Activated T-helper 17 cell treated with anti-CD3 and anti-CD28 coated beads, Interleukin-2, amount 50 U/mL, for 72 hours (primary cell): ENCODE data around the gene RABGAP1L. TPM values are rescaled to one million over a fixed set of nuclear protein-coding genes. Genes with fewer than 3 reads are reported as not detected.
"Not testable (repeated sequence)": the region's sequence is repeated elsewhere in the genome, so short reads cannot be mapped to it uniquely, and the experiment has no call there.

Experiments used
- ATAC-seq: fragments of 150-1000 bp; cut with Tn5 transposase; replicated peaks from 2 replicates; pipeline ENCODE4 v1.10.0; 2021; ENCODE audit warnings: mild to moderate bottlenecking, moderate library complexity
- H3K27ac Mint-ChIP-seq: one replicate; pipeline ENCODE4 v1.8.0; 2022; ENCODE audit warnings: mixed read lengths
- H3K27me3 Mint-ChIP-seq: one replicate; pipeline ENCODE4 v1.8.0; 2022; ENCODE audit warnings: mixed read lengths
- H3K36me3 Mint-ChIP-seq: one replicate; pipeline ENCODE4 v1.8.0; 2022; ENCODE audit warnings: low read depth, mild to moderate bottlenecking, mixed read lengths
- H3K4me1 Mint-ChIP-seq: one replicate; pipeline ENCODE4 v1.8.0; 2022; ENCODE audit warnings: mixed read lengths
- H3K4me3 Mint-ChIP-seq: one replicate; pipeline ENCODE4 v1.8.0; 2022; ENCODE audit warnings: mild to moderate bottlenecking, mixed read lengths
- H3K9me3 Mint-ChIP-seq: one replicate; pipeline ENCODE4 v1.8.0; 2022; ENCODE audit warnings: mixed read lengths
- total RNA-seq, 2 donors: library from RNA; stranded (reverse); gene quantifications; one replicate each; pipeline ENCODE4 v1.2.3, GENCODE V29; 2022

The RABGAP1L gene
- total RNA-seq, 2 donors from 2014 or later: 38.4 to 54.1 TPM

DNA sequence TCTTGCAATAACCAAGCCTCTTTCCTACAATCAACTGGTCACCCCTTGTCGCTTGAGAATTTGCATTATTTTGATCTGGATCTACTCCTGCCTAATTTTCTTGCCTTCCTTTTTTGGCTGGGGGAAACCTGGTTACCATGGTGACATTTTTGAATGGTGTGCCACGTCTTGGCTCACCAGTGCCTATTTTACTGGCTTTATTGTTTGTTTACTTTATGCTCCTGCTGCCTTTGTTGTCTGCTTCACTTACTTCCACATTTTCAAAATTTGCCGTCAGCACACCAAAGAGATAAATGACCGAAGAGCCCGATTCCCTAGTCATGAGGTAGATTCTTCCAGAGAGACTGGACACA, 289.2 kb downstream of the RABGAP1L start:
- no peak overlapping the region for H3K4me3 Mint-ChIP-seq
- H3K4me1 Mint-ChIP-seq: no peaks in the 10 kb centered on the region
- no peak for ATAC-seq
- H3K27ac Mint-ChIP-seq: no peak overlapping the region
- peaks cover 9% of the 10 kb centered on the region for H3K36me3 Mint-ChIP-seq
- no peaks in the 10 kb centered on the region for H3K9me3 Mint-ChIP-seq
- H3K27me3 Mint-ChIP-seq: no peaks in the 10 kb centered on the region

DNA sequence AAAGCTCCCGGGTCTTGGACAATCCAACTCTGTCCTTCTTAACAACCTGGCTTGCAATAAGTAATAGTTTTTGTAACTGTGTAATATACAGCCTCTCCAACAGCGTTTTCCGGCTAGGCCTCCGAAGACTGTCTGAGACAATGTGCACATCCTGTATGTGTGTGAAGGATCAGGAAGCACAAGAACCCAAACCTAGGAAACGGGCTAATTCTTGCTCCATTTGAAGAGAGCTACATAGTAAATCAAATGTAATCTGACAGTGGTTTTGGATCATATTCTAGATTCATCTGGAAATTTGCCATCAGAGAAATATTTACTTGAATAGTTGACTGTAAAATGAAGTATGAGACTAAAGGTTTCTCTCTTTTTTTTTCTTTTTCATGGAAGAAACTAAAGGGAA, 289.7 kb downstream of the RABGAP1L start:
- H3K27ac Mint-ChIP-seq: no peak overlapping the region
- peaks cover 9% of the 10 kb centered on the region for H3K36me3 Mint-ChIP-seq
- no peak for ATAC-seq
- no peaks in the 10 kb centered on the region for H3K9me3 Mint-ChIP-seq
- H3K27me3 Mint-ChIP-seq: no peaks in the 10 kb centered on the region
- H3K4me3 Mint-ChIP-seq: no peak overlapping the region
- H3K4me1 Mint-ChIP-seq: no peaks in the 10 kb centered on the region

DNA sequence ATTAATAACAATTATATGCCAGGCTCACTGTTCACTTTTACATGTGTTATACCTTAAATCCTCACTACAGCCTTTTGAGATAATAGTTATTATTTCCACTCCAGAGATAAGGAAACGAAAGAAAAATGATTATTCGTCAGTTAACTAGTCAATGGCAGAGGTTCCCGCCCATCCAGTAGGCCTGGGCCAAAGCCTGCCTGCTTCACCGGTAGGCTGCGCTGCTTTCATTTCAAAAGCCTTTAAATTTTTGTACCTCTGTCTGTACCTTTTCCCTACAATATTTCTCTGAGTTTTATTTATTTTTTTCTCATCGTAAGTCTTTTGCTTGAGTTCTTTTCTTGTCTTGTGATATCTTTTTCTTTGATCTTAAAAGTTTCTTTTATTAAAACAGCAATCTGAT, 292.1 kb downstream of the RABGAP1L start:
- H3K27ac Mint-ChIP-seq: no peak overlapping the region
- no peak overlapping the region for H3K4me3 Mint-ChIP-seq
- no peak for ATAC-seq
- H3K9me3 Mint-ChIP-seq: no peaks in the 10 kb centered on the region
- H3K4me1 Mint-ChIP-seq: no peaks in the 10 kb centered on the region
- H3K36me3 Mint-ChIP-seq: peaks cover 9% of the 10 kb centered on the region
- H3K27me3 Mint-ChIP-seq: no peaks in the 10 kb centered on the region

- Mint-ChIP-seq H3K9me3 (peaks cover 6% of the 10 kb centered on the region), H3K27ac (no peak overlapping the region)
- ATAC-seq: no peak
Measured at GRCh38 chr1:174465855-174466254, 306.5 kb downstream of the RABGAP1L start.

DNA sequence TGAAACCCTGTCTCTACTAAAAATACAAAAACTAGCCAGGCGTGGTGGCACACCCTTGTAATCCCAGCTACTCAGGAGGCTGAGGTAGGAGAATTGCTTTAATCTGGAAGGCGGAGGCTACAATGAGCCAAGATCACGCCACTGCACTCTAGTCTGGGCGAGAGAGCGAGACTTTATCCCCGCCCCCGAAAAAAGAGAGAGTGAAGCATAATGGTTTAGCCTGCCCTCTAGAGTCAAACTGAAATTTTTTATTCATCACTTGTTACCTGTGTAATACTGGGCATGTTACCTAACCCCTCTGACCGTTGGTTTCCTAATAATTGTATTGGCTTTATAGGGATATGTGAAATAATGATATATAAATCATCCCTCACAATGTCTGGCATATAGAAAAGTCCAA, 307.3 kb downstream of the RABGAP1L start:
- no peaks in the 10 kb centered on the region for H3K4me1 Mint-ChIP-seq
- no peaks in the 10 kb centered on the region for H3K27me3 Mint-ChIP-seq
- peaks cover 6% of the 10 kb centered on the region for H3K9me3 Mint-ChIP-seq
- no peak for ATAC-seq
- H3K36me3 Mint-ChIP-seq: peaks cover 12% of the 10 kb centered on the region
- no peak overlapping the region for H3K27ac Mint-ChIP-seq
- no peak overlapping the region for H3K4me3 Mint-ChIP-seq

More at GRCh38 chr1:174465855-174466254, 306.5 kb downstream of the RABGAP1L start:
- no peak overlapping the region for H3K4me3 Mint-ChIP-seq
- no peaks in the 10 kb centered on the region for H3K4me1 Mint-ChIP-seq
- H3K36me3 Mint-ChIP-seq: peaks cover 12% of the 10 kb centered on the region
- no peaks in the 10 kb centered on the region for H3K27me3 Mint-ChIP-seq

DNA sequence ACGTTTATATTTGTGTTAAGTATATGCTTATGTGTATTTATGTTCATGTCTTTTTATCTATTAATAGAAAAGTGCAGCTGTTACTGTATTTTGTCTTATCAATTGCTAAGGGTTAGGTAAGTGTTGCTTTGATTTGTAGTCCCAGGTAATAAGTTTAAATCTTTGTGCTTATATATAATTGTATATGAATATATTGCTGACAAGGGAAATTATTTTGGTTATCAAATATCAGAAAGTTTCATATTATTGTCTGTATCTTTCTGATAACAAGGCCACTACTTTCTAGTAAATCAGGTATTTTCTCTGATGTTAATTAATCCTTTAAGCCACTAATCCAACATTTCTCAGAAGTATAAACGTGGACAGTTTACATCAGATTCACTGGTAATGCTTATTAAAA, 309.7 kb downstream of the RABGAP1L start:
- H3K4me3 Mint-ChIP-seq: no peak overlapping the region
- ATAC-seq: no peak
- H3K9me3 Mint-ChIP-seq: no peaks in the 10 kb centered on the region
- H3K27me3 Mint-ChIP-seq: no peaks in the 10 kb centered on the region
- H3K36me3 Mint-ChIP-seq: peaks cover 5% of the 10 kb centered on the region
- no peak overlapping the region for H3K27ac Mint-ChIP-seq
- peaks cover 3% of the 10 kb centered on the region for H3K4me1 Mint-ChIP-seq

DNA sequence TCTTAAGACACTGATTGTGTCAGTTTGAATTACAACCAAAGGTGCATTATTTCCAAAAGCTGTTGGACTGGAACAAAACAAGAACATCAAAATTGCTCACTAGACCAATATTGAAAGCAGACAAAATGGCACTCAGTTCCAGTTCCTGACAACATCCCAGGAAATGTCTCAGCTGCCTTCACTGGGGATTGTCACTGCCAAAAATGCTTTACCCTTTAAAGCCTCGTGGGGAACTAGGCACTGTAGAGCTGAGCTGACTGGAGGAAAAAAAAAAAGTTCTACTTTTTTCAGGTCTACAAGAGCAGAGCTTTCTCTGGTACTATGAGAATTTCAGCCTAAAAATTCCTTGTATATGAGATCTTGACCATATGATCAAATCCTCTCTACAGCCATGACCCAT, 310.4 kb downstream of the RABGAP1L start:
- Mint-ChIP-seq H3K27me3 (no peaks in the 10 kb centered on the region), H3K27ac (no peak overlapping the region), H3K4me1 (peaks cover 3% of the 10 kb centered on the region), H3K9me3 (no peaks in the 10 kb centered on the region), H3K4me3 (no peak overlapping the region), H3K36me3 (peaks cover 5% of the 10 kb centered on the region)
- ATAC-seq: no peak

GRCh38 chr1:174479281-174479680, 320.0 kb downstream of the RABGAP1L start:
- no peak for ATAC-seq
- no peak overlapping the region for H3K4me3 Mint-ChIP-seq
- no peaks in the 10 kb centered on the region for H3K36me3 Mint-ChIP-seq

GRCh38 chr1:174480324-174480723, 321.0 kb downstream of the RABGAP1L start:
- Mint-ChIP-seq H3K27ac (no peak overlapping the region), H3K4me1 (peaks cover 5% of the 10 kb centered on the region), H3K36me3 (no peaks in the 10 kb centered on the region), H3K9me3 (no peaks in the 10 kb centered on the region), H3K27me3 (no peaks in the 10 kb centered on the region), H3K4me3 (no peak overlapping the region)
- ATAC-seq: no peak

More at GRCh38 chr1:174479281-174479680, 320.0 kb downstream of the RABGAP1L start:
- no peaks in the 10 kb centered on the region for H3K9me3 Mint-ChIP-seq
- H3K27me3 Mint-ChIP-seq: no peaks in the 10 kb centered on the region
- peaks cover 5% of the 10 kb centered on the region for H3K4me1 Mint-ChIP-seq
- H3K27ac Mint-ChIP-seq: no peak overlapping the region

GRCh38 chr1:174491606-174492005, 332.3 kb downstream of the RABGAP1L start:
- Mint-ChIP-seq H3K36me3 (peaks cover 12% of the 10 kb centered on the region), H3K9me3 (peaks cover 8% of the 10 kb centered on the region), H3K27ac (no peak overlapping the region), H3K4me3 (no peak overlapping the region), H3K27me3 (no peaks in the 10 kb centered on the region), H3K4me1 (peaks cover 11% of the 10 kb centered on the region)
- ATAC-seq: no peak

- Mint-ChIP-seq H3K36me3 (no peaks in the 10 kb centered on the region), H3K4me1 (peaks cover 5% of the 10 kb centered on the region), H3K27ac (no peak overlapping the region), H3K9me3 (no peaks in the 10 kb centered on the region), H3K27me3 (no peaks in the 10 kb centered on the region), H3K4me3 (no peak overlapping the region)
- ATAC-seq: no peak
Measured at GRCh38 chr1:174497478-174497877, 338.2 kb downstream of the RABGAP1L start.

- not testable (repeated sequence) for H3K27ac Mint-ChIP-seq, H3K9me3 Mint-ChIP-seq, ATAC-seq, H3K4me3 Mint-ChIP-seq, H3K27me3 Mint-ChIP-seq, H3K4me1 Mint-ChIP-seq, H3K36me3 Mint-ChIP-seq
Measured at GRCh38 chr1:174516755-174517154, 357.4 kb downstream of the RABGAP1L start.

GRCh38 chr1:174519844-174520243, 360.5 kb downstream of the RABGAP1L start:
- ATAC-seq: no peak
- Mint-ChIP-seq H3K27ac (no peak overlapping the region), H3K36me3 (no peaks in the 10 kb centered on the region), H3K27me3 (no peaks in the 10 kb centered on the region), H3K9me3 (peaks cover 4% of the 10 kb centered on the region), H3K4me3 (no peak overlapping the region), H3K4me1 (no peaks in the 10 kb centered on the region)

DNA sequence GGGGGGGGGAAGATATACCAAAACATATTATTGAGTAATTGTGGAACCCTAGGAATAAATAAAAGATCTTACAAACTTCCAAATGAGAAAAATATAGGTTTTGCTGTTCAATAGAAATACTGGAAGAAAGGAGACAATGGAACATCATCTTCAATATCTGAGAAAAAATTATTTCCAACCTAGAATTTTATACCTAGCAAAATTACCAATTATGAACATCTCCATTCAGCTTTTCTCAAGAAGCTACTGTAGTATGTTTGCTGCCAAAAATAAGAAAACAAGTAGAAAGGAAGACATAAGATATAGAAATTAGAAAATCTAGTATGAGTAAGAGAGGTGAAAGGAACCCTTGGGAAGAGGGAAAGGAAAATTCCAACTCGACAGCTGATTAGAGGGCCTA, 372.4 kb downstream of the RABGAP1L start:
- H3K4me3 Mint-ChIP-seq: no peak overlapping the region
- ATAC-seq: no peak
- no peak overlapping the region for H3K27ac Mint-ChIP-seq
- no peaks in the 10 kb centered on the region for H3K27me3 Mint-ChIP-seq
- peaks cover 38% of the 10 kb centered on the region for H3K36me3 Mint-ChIP-seq
- H3K4me1 Mint-ChIP-seq: peaks cover 8% of the 10 kb centered on the region
- peaks cover 27% of the 10 kb centered on the region for H3K9me3 Mint-ChIP-seq

DNA sequence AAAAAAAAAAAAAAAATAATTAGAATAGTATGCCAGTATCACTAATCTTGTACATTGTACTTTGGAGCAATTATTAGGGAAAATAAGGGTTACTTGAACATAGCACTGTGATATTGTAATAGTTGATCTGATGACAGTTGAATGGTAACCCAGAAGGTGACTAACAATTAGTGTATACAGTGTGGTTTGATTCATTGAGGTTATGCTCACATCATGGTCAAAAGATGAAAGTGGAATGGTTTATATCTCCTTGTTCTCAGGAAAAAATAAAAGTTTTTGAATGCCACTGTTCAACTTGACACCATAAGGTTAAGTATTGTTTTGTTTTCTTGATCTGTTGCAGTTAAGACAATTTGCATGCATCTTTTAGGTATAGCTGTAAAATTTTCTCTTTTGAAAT, 375.5 kb downstream of the RABGAP1L start:
- Mint-ChIP-seq H3K4me1 (no peaks in the 10 kb centered on the region), H3K27me3 (no peaks in the 10 kb centered on the region), H3K4me3 (no peak overlapping the region), H3K36me3 (peaks cover 30% of the 10 kb centered on the region), H3K27ac (no peak overlapping the region), H3K9me3 (peaks cover 30% of the 10 kb centered on the region)
- ATAC-seq: peak; percentile 62

GRCh38 chr1:174535207-174535606, 375.9 kb downstream of the RABGAP1L start:
- ATAC-seq: no peak
- Mint-ChIP-seq H3K9me3 (peaks cover 30% of the 10 kb centered on the region), H3K27me3 (no peaks in the 10 kb centered on the region), H3K4me1 (no peaks in the 10 kb centered on the region), H3K27ac (no peak overlapping the region), H3K36me3 (peaks cover 30% of the 10 kb centered on the region), H3K4me3 (no peak overlapping the region)
